Stimulated activated CD4-positive, alpha-beta T cell treated with anti-CD3 and anti-CD28 coated beads, Interleukin-1b, Interleukin-23, amount 100 ng/mL, for 48 hours (primary cell): ENCODE measurements around the gene UGT1A9.
"Not testable (repeated sequence)": the region's sequence is repeated elsewhere in the genome, so short reads cannot be mapped to it uniquely, and the experiment has no call there.

Source experiments
- DNase-seq: peaks from one replicate; pipeline ENCODE4 v3.0.0-alpha.2; 2020

Gene UGT1A9

DNA sequence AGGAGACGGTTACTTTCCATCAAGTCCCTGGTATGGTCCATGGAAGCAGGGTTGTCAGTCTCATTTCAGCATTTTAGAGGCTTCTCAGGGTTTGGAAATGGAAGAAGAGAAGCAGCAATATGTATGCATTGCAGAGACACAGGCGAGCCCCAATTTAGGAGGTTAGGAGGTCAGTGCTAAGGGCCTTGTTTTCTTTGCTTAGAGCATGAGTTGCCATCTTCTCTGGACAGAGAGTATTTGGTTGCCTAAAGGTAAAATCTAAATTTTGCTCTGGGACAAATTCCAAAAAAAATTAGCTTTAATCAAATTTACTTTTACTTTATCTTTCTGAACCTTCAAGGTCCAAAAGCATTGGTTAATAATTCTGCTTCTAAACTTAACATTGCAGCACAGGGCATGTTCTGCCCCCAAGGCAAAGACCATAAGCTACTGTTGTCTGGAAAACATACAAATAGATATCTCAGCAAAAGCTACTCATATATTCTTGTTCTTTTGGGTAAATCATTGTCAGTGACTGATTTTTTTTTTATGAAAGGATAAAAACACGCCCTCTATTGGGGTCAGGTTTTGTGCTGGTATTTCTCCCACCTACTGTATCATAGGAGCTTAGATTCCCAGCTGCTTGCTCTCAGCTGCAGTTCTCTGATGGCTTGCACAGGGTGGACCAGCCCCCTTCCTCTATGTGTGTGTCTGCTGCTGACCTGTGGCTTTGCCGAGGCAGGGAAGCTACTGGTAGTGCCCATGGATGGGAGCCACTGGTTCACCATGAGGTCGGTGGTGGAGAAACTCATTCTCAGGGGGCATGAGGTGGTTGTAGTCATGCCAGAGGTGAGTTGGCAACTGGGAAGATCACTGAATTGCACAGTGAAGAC, at the start of gene UGT1A9:
UGT1A9 (plus strand) TSS at position 609 of the 872 bp plus-strand sequence; CDS start at position 646, 37 bp downstream.
- DNase-seq = no peak

DNA sequence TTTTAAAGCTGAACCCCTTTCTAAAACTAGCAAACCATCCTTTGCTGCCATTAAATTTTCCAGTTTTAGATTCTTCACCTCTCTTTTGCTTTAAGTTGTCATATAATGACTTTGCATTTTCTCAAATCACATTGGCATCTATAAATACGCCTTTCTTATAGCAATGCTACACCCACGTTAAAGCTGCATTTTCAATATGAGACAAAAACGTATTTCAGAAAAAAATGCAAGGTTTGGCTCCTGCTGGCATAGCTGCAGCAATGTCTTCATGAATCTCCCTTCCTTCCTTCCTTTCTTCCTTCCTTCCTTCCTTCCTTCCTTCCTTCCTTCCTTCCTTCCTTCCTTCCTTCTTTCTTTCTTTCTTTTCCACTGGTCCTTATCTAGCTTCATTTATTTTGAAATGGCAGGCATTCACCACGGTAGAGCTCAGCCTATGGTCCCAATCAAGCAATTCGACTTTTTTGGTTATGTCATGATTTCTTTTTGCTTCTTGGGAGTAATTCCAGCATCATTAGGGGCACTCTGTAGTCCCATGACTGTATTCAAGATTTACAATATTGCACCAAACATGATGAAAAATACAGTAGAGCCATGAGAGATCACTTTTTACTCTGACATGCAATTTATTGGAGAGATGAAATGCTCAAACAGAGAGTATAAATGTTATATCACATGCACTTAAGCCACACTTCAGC, 44.2 kb upstream of the UGT1A9 start:
- no peak for DNase-seq

GRCh38 chr2:233636306-233636705, 35.4 kb upstream of the UGT1A9 start, which contains the start of gene UGT1A10:
TSS of gene UGT1A10 (plus strand) at chr2:233636448. CDS start at chr2:233636523, 75 bp downstream.
- not testable (repeated sequence) for DNase-seq

DNA sequence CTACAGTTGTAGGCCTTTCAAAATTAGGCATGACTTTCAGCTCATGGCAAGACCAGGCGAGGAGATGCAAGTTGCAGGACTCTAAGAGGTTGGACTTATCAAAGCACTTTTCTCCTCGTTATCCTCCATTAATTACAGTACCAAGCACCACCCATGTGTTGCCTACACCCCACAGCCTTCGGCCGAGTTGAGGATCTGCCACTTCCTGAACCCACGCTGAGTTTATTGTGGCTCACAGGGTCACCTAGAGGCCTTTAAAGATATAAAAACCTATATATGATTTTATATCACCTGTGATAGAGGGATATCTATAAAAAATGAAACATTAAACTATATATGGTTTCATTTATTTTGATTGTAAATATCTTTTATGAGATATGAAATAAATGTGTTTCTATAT, 32.9 kb upstream of the UGT1A9 start:
- DNase-seq = no peak

- DNase-seq = no peak
Observed at GRCh38 chr2:233639860-233640259, 31.8 kb upstream of the UGT1A9 start.

- DNase-seq = no peak
Observed at GRCh38 chr2:233643128-233643527, 28.6 kb upstream of the UGT1A9 start.

DNA sequence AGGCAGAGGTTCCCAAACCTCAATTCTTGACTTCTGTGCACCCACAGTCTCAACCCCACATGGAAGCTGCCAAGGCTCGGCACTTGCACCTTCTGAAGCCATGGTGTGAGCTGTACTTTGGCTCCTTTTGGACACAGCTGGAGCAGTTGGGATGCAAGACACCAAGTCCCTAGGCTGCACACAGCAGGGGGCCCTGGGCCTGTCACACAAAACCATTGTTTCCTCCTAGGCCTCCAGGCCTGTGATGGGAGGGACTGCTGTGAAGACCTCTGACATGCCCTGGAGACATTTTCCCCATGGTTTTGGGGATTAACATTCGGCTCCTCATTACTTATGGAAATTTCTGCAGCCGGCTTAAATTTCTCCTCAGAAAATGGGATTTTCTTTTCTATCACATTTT, 25.7 kb upstream of the UGT1A9 start:
- not testable (repeated sequence) for DNase-seq

DNA sequence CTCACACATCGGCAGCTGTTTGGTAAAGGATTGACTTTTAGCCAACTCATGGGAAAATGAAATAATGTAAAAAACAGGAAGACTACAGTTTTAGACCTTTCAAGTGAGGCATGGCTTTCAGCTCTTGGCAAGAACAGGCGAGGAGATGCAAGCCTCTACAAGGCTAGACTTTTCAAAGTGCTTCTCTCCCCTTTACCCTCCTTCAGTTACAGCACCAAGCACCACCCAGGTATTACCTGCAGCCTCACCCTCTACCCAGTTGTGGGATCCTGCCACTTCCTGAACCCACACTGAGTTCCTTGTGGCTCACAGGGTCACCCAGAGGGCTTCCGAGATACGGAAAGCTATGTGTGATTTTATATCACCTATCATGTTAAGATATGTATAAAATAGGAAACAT, 20.7 kb upstream of the UGT1A9 start:
- no peak for DNase-seq

DNA sequence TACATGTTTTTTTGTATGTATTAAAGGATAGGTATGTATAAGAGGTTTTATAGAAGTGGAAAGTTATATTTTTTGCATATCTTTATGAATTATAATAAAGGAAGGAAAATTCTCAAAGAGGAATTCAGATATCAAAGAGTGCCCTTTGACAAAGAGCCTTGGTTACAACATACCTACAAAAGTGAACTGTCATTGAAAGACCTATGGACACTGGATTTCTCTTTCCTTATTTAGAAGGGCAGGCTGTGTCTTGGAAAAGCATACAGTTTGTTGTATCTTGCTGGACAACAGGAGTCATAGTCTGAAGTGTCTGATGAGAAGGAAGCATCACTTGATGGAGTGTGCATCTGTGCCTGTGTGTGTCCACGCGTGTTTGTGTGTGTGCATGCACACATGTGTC, 20.3 kb upstream of the UGT1A9 start:
- DNase-seq = no peak

DNA sequence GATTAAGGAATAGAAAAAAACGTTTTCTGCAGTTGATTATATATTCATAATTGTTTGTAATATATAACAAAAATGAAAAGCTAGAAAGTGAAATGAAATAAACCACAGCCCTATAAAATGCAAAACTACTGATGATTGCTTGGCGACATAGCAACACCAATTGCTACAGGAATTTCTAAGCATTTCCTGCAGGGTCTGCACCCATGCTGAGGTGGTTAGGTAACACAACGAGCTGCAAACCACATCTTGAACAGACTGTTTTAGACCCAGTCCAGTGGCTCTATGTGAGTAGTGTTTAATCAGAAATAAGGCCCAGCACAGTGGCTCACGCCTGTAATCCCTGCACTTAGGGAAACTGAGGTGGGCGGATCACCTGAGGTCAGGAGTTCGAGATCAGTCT, 17.2 kb upstream of the UGT1A9 start:
- no peak for DNase-seq

- no peak for DNase-seq
Observed at GRCh38 chr2:233655043-233655442, 16.7 kb upstream of the UGT1A9 start.

DNA sequence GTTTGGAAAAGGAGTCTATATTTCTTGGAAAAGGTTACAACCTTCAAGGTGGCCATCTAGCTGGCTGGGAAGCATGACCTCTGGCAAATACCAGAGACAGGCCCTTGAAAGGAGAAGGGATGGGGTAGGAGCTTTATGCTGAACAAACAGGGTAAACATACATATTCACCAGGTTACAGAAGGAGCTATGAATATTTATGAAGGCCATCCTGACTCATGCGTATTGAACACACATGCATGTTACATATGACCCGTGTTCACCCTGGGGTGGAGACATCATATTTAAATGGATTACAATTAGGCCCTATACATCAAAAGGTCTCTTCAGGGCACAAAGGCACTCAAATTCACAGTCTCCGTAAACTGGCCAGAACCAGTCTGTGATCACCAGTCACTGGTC, 15.8 kb upstream of the UGT1A9 start:
- DNase-seq = not testable (repeated sequence)

DNA sequence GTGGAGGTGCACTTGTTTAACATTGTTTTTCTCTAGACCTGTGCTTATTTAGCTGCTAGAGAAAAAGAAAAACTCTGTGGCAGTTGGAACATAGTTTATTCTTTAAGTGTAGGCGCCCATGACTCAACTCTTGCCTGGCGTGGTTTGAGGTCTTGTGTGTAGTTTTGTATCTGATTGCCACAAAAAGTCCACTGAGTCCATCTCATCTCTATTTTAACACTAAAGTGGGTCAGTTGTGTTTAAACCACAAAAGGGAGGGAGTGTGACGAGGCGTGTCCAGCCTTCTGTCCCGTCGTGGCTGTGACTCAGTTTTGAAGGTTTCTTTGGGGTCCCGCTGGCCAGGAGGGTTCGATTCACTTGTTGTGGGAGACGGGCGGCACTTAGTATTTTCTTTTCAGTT, 15.3 kb upstream of the UGT1A9 start:
- no peak for DNase-seq

DNA sequence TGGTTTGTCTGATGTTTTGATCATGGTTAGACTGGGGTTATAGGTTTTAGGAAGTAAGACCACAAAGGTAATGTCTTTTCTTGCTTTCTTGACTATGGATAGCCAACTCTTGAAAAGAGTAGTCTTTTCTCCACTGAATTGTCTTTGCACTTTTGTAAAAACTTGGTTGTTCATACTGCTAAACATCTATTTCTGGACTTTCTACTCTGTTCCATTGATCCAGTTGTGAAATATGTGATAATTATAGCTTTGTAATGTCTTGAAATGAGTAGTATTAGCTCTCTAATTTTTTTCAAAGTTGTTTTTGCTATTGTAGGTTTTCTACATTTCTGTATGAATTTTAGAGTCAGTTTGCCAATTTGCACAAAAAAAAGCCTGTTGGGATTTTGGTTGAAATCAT, 13.1 kb upstream of the UGT1A9 start:
- DNase-seq = no peak

DNA sequence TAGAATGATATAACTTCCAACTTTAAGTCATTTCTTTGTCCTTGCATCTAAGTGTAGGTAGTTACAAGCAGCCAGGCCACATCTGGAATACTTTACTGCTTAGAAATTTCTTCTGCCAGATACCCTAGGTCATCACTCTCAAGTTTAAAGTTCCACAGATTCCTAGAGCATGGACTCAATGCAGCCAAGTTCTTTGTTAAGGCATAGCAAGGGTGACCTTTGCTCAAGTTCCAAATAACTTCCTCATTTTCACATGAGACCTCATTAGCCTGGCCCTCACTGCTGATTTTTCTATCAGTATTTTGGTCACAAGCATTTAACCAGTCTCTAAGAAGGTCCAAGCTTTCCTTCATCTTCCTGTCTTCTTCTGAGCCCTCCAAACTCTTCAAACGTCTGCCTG, 7.8 kb upstream of the UGT1A9 start:
- no peak for DNase-seq

DNA sequence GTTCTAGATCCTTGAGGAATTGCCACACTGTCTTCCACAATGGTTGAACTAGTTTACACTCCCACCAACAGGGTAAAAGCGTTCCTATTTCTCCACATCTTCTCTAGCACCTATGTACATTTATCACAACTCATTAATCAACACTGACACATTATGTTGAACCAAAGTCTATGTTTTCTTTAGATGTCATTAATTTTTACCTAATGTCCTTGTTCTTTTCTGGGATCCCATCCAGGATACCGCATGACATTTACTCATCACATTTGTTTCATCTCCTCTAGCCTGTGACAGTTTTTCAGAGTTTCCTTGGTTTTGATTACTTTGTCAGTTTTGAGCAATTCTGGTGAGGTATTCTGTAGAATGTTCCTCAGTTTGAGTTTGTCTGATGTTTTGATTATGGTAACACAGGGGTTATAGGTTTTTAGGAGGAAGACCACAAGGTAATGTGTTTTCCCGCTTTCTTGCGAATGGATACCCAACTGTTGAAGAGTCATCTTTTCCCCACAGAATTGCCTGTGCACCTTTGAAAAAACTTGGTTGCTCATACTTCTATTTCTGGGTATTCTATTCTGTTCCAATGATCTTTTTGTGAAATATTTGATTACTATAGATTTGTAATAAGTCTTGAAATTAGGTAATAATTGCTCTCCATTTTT, 3.0 kb upstream of the UGT1A9 start:
- no peak for DNase-seq

DNA sequence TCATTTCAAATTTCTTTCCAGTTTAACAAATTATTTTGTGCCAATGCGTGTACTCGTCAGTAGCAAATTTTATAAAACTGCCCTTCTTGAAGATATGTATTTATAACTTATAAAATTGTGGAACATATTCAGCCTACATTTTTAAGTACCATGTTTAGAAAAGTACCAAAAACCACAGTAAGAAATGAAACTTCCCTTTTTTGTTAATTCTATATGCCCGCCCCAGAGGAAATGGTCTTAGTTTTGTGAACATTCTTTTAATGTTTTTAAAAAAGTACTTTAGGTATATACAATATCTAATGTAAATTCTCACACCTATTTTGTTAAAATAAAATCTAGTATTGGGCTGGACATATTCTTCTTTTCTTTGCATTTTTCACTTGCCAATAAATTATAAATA, 1.2 kb downstream of the UGT1A9 start:
- DNase-seq = no peak

GRCh38 chr2:233673896-233674295, 2.2 kb downstream of the UGT1A9 start:
- no peak for DNase-seq

GRCh38 chr2:233674314-233674713, 2.6 kb downstream of the UGT1A9 start:
- DNase-seq = no peak

GRCh38 chr2:233674995-233675394, 3.3 kb downstream of the UGT1A9 start:
- no peak for DNase-seq

GRCh38 chr2:233676046-233676445, 4.3 kb downstream of the UGT1A9 start:
- DNase-seq = no peak

GRCh38 chr2:233679196-233679595, 7.5 kb downstream of the UGT1A9 start:
- no peak for DNase-seq

GRCh38 chr2:233680361-233681045, 8.8 kb downstream of the UGT1A9 start:
- no peak for DNase-seq
